Measurements from ENCODE around the gene TMEM154. TPM values are rescaled to one million over a fixed set of nuclear protein-coding genes. Genes with fewer than 3 reads are reported as not detected.

The TMEM154 gene
- total and polyA plus RNA-seq, 3 donors from 2014 or later: 0.56 to 0.63 (median 0.57) TPM

GRCh38 chr4:152579107-152579764, 100.6 kb downstream of the TMEM154 start:
- TF ChIP-seq CTCF (IDR thresholded peaks at IDR 0.05) (no peak), POLR2A (IDR thresholded peaks at IDR 0.05) (no peak)
- Histone ChIP-seq H3K36me3 (ENCODE audit: low read depth, missing control alignments) (no peaks in the 10 kb centered on the region), H3K4me1 (no peaks in the 10 kb centered on the region), H3K4me3 (no peak overlapping the region), H3K27me3 (no peaks in the 10 kb centered on the region), H3K27ac (no peak overlapping the region), H3K9me3 (no peaks in the 10 kb centered on the region)
- 47 to 69% methylated on average over 11 of the region's 11 CpGs for WGBS, 2 donors
- no peak for DNase-seq
- intact Hi-C loops (cut with DNase I; ENCODE audit: low total_unique reads): no loop called here

GRCh38 chr4:152578670-152579069, 101.1 kb downstream of the TMEM154 start:
- intact Hi-C loops (cut with DNase I; ENCODE audit: low total_unique reads): no loop called here
- TF ChIP-seq CTCF (IDR thresholded peaks at IDR 0.05) (no peak), POLR2A (IDR thresholded peaks at IDR 0.05) (no peak)
- H3K4me1 ChIP-seq: no peaks in the 10 kb centered on the region
- no peaks in the 10 kb centered on the region for H3K36me3 ChIP-seq (ENCODE audit: low read depth, missing control alignments)
- H3K9me3 ChIP-seq: no peaks in the 10 kb centered on the region
- WGBS, 2 donors: 77 to 86% methylated on average over 1 of the region's 1 CpG
- no peak overlapping the region for H3K27ac ChIP-seq
- H3K27me3 ChIP-seq: no peaks in the 10 kb centered on the region
- H3K4me3 ChIP-seq: no peak overlapping the region
- DNase-seq: no peak

GRCh38 chr4:152577708-152578396, 101.9 kb downstream of the TMEM154 start:
- no peak overlapping the region for H3K4me3 ChIP-seq
- intact Hi-C loops (cut with DNase I; ENCODE audit: low total_unique reads): no loop called here
- no peaks in the 10 kb centered on the region for H3K27me3 ChIP-seq
- no peaks in the 10 kb centered on the region for H3K4me1 ChIP-seq
- no peak for DNase-seq
- no peak overlapping the region for H3K27ac ChIP-seq
- no peaks in the 10 kb centered on the region for H3K9me3 ChIP-seq
- no peaks in the 10 kb centered on the region for H3K36me3 ChIP-seq (ENCODE audit: low read depth, missing control alignments)
- 63 to 71% methylated on average over 6 of the region's 6 CpGs for WGBS, 2 donors
- no peak for TF ChIP-seq POLR2A (IDR thresholded peaks at IDR 0.05)
- TF ChIP-seq CTCF (IDR thresholded peaks at IDR 0.05): no peak

- Histone ChIP-seq H3K27me3 (no peaks in the 10 kb centered on the region), H3K4me3 (no peak overlapping the region), H3K36me3 (ENCODE audit: low read depth, missing control alignments) (no peaks in the 10 kb centered on the region), H3K9me3 (no peaks in the 10 kb centered on the region), H3K27ac (no peak overlapping the region), H3K4me1 (no peaks in the 10 kb centered on the region)
- no peak for TF ChIP-seq POLR2A (IDR thresholded peaks at IDR 0.05)
- TF ChIP-seq CTCF (IDR thresholded peaks at IDR 0.05): no peak
- intact Hi-C loops (cut with DNase I; ENCODE audit: low total_unique reads): no loop called here
- 79 to 85% methylated on average over 1 of the region's 1 CpG for whole genome bisulfite sequencing, 2 donors
- no peak for DNase-seq
Observed at GRCh38 chr4:152575533-152575932, 104.3 kb downstream of the TMEM154 start.
